NCI-H1105 (cell line): ENCODE measurements around the gene RPL12.
A peak's percentile ranks its signal among the peaks of the same experiment; 100 is the strongest.
"Not testable (repeated sequence)": the region's sequence is repeated elsewhere in the genome, so short reads cannot be mapped to it uniquely, and the experiment has no call there.

Experiments used
- DNase-seq: peaks from one replicate; lab custom pipeline; 2025; lab: John Stamatoyannopoulos, UW

The RPL12 gene

GRCh38 chr9:127467621-127468020 is 16.4 kb upstream of the RPL12 start:
- DNase-seq = no peak

GRCh38 chr9:127466407-127466917 is 15.3 kb upstream of the RPL12 start:
- not testable (repeated sequence) for DNase-seq

DNA sequence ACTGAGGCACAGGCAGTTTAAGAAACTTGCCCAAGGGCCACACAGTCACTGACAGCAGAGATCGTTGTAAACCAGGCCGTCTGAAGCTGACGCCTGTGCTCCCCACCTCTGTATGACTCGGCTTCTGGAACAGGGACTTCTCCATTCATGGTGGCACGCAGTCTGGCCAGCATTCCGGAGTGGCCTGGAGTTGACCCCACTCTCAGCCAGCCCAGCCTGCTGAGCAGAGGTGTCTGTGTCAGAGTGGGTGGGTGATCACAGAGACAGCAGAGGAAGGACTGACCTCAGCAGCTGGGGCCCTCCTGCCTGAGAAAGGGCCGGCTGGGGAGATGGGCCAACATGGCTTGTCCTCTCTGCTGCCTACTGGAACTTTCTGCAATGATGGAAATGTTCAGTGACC is 12.7 kb upstream of the RPL12 start:
- DNase-seq = no peak

DNA sequence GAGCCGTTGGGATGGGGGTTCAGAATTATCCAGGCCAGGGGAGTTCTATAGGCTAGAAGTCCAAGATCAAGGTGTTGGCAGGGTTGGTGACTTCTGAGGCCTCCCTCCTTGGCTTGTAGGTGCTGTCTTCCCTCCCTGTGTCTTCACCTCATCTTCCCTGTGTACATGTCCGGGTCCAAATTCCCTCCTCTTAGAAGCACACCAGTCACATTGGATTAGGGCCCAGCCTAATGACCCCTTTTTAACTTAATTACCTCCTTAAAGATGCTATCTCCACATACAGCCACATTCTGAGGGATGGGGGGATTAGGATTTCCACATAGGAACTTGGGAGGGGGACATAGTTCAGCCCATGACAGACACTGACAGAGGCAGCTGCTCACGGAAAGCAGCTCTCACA is 12.2 kb upstream of the RPL12 start:
- no peak for DNase-seq

DNA sequence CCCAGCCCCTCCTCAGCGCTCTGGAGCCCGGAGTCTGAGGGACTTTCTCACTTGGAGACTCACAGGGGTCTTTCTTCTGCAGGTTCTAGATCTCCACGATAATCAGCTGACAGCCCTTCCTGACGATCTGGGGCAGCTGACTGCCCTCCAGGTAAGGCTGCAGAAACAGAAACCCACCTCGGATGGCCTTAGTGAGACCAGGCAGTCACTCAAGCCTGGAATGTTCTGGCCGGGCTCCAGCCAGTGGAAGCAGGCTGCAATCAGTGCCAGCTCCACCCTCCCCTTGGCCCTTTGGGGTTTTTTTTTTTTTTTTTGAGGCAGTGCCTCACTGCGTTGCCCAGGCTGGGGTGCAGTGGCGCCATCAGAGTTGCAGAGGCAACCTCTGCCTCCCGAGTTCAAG is 7.7 kb upstream of the RPL12 start:
- DNase-seq = no peak

DNA sequence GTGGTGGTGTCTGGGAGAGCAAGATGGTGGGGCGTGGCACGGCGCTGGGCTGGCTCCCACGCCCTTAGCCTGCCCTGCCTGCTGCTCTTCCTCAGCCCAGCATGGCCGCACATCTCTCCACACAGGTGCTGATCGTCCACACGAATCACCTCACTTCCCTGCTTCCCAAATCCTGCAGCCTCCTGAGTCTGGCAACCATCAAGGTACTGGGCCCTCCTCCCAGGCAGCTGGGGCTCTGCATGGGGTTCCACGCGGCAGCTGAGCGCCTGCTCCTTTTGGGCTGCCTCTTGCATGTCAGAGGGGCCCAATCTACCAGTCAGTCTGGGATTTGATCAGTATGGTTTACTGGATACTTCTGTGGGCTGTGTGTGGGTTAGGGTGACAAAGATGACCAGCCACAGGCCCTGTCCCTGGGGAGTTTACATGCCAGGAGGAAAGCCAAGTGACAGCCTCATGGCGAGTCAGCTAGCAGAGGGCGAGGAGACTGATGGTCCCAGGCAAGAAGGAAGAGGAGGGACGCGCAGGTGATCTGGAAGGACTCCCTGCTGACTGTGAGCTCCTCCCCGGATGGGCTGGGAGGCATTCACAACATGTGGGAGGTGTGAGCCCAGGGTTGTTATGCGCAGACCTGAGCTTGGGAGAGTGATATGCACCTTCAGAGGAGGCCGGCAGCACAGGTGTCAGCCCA is 6.1 kb upstream of the RPL12 start:
- no peak for DNase-seq

GRCh38 chr9:127455324-127455992 is 4.3 kb upstream of the RPL12 start:
- DNase-seq = no peak

DNA sequence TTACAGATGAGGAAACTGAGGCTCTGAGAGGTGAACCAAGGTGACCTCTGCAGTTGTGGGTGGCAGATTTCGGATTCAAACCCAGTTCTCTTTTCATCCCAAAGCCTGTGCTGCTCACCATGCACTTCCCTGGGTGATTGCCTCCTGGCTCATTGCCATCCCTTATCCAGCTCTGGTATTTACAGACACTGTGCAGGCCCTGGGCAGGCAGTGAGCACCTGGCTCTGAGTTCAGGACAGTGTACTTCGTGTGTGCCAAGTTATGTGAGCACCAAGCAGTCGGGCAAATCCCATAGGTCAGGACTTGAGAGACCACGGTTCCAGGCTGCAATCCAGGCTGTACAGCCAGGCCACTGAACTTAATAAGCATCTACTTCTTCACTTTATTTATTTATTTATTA is 1.5 kb upstream of the RPL12 start:
- peak; percentile 27 for DNase-seq

- DNase-seq = peak; percentile 38
These were observed 851 bp upstream of the RPL12 start for GRCh38 chr9:127451858-127452656.

DNA sequence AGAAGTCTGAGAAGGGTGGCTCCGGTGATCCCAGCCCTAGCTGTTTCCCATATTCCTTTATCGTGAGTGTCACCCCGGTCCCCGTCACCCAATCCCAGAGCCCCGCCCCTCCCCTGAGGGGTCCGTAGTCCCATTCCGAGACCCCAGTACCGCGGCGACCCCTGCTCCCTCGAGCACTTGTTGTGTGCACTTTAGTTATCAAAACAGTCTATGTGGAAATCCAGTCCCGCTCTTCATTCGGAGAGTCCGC is 327 bp upstream of the RPL12 start:
- no peak for DNase-seq

- no peak for DNase-seq
These were observed 904 bp downstream of the RPL12 start for GRCh38 chr9:127450243-127450760.

- DNase-seq = no peak
These were observed 1.8 kb downstream of the RPL12 start for GRCh38 chr9:127449332-127449966.

DNA sequence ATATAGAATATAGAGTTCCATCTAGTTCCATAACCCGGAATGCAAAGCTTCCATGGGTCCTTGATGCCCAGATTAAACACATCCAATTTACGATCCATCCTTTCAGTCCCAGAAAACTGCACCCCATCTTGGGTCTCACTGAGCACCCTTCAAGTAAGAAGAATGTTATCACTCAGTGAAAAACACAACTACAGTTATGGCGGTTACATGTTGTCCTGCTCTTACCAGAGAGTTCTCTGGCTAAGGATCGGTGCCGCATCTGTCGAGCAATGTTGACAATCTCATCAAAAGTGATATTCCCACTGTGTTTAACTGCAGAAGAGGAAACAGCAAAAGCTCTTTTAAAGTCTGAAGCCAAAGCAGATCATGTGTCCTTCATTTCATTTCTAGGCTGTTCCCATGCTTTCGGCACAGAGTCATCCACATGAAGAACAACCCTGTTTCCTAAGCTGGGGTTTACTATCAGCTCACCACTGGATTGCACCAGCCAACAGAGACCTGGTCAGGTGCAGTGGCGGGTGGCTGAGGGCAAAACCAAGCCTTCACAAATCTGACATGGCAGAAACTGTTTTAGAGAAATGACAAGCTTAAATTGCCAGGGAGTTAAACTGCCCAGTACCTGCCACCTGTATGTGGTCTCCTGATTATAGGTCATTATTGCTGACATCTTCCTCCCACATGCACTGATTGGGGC is 2.9 kb downstream of the RPL12 start:
- no peak for DNase-seq

DNA sequence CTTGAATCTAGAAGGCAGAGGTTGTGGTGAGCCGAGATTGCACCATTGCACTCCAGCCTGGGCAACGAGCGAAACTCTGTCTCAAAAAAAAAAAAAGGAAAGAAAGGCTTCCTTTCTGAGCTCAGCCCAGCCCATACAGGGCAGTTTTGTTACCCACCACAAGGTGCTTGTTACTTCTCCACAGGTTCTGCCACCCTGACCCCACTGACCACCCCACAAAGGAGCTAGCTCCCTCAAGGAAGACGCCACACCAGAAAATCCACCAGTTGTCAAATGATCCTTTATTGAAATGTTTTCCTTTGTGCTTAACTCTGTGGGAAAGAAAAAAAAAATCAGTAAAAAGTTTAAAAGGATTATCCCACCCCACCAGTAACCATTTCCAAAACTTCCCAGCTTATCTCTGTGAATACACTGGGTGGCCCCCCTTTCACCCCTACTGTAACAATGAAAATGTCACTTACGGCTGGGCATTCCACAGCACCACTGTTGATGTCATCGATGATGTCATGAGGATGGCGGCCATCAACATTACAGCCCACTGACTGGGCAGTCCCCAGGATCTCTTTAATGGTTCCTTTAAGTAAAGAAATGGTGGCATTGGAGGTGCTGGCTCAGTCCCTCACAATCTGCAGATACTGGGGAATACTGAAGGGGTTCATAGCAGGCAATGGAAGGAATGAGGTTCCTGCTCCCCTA is 3.6 kb downstream of the RPL12 start:
- DNase-seq = no peak

GRCh38 chr9:127446713-127447415 is 4.3 kb downstream of the RPL12 start:
- DNase-seq = no peak

DNA sequence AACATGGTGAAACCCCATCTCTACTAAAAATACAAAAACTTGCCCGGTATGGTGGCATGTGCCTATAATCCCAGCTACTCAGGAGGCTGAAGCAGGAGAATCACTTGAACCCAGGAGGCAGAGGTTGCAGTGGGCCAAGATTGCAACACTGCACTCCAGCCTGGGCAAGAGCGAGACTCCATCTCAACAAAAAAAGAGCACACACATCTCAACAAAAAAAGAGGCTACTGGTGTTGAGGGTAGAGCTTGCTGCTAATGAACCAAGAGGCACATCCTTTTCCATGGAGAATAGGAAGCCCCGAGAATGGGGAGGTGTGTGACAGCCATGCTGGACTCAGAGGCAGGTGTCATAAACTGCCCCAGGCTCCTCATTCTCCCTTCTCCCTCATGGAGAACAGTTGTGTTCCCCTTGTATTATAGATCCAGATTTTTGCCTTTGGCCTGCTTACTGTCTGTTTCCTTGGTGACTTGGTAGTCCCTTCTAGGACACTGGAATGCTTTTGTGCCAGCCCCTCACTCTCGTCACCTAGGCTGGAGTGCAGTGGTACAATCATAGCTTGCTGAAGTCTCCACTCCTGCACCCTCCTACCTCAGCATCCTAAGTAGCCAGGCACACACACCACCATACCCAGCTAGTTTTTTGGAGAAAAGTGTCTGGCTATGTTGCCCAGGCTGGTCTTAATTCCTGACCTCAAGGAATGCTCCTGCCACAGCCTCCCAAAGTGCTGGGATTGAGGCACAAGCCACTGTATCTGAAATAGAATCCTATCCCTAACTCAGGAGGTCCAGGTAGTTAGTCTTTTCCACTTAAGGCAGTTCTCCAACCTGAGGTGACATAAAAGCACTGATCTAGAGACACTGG is 5.1 kb downstream of the RPL12 start:
- DNase-seq = no peak

DNA sequence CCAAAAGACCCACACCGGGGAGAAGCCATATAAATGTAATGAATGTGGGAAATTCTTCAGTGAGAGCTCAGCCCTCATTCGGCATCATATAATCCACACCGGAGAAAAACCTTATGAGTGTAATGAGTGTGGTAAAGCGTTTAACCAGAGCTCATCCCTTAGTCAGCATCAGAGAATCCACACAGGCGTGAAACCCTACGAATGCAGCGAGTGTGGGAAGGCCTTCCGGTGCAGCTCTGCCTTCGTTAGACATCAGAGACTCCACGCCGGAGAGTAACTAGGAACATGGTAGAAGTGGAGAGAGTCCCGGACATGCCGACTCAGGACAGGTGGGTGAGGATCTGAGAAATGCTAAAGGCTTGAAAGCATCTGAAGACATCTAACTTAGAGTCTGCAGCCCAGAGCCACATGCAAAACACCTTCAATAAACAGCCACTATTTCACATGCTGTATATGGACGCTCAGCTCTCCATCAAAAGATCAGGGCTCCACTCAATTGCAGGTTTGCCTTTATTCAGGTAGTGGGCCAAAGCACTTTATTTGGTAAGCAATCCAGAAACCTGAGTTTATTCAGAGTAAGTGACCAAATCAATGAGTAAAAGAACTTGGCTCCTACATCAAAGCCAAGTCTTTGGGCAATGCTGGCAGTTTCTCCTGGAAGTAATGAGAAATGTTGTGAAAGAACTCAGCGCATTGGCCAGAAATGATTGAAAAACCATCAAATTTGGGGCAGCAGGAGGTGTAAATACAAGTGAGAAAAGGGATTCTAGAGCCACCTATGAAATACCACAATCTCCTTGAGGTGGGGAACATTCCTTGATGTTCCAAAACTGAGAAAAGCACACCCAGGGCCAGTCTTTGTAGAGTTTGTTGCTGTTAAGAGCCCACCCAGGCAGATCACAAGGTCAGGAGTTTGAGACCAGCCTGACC is 6.0 kb downstream of the RPL12 start:
- no peak for DNase-seq

DNA sequence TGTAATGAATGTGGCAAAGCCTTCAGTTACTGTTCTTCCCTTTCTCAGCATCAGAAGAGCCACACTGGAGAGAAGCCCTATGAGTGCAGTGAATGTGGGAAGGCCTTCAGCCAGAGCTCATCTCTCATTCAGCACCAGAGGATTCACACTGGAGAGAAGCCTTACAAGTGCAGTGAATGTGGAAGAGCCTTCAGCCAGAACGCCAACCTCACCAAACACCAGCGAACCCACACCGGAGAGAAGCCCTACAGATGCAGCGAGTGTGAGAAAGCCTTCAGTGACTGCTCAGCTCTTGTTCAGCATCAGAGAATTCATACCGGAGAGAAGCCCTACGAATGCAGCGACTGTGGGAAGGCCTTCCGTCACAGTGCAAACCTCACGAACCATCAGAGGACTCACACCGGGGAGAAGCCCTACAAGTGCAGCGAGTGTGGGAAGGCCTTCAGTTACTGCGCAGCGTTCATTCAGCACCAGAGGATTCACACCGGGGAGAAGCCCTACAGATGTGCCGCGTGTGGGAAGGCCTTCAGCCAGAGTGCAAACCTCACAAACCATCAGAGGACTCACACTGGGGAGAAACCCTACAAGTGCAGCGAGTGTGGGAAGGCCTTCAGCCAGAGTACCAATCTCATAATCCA is 6.8 kb downstream of the RPL12 start:
- no peak for DNase-seq
